K562 (cell line): ENCODE results near the gene HPDL. TPM values are rescaled to one million over a fixed set of nuclear protein-coding genes. Genes with fewer than 3 reads are reported as not detected.

Experiments used
- BRD9 ChIP-seq: fragments of 450-650 bp; IDR thresholded peaks from 2 replicates; pipeline ENCODE4 v1.6.1; 2018; ENCODE audit warnings: low read depth; ENCODE audit not compliant: partially characterized antibody
- CC2D1A ChIP-seq: fragments of 450-650 bp; IDR thresholded peaks from 2 replicates; pipeline ENCODE4 v1.6.1; 2017; ENCODE audit warnings: mild to moderate bottlenecking
- CEBPG ChIP-seq, 3 experiments: fragments of 200-800 bp in 1 of 3; sonication (Bioruptor generic) in 1 of 3; sonication (generic) in 1 of 3; formaldehyde crosslinking in 1 of 3; IDR thresholded peaks in 2 of 3; conservative IDR thresholded peaks in 1 of 3; 2 replicates each; pipeline versions ENCODE4 v1.6.1 to v1.8.0; 2016 to 2022; ENCODE audit warnings: missing compliant biosample characterization in 2 of 3, missing genetic modification characterization in 2 of 3, mild to moderate bottlenecking in 1 of 3, missing genetic modification reagents in 1 of 3
- MYC ChIP-seq, 2 experiments: fragments of 250-450 bp in 1 of 2; sonication (Bioruptor Pico) in 1 of 2; IDR thresholded peaks; 2 replicates each; pipeline versions ENCODE4 v1.5.1 to v1.6.1; 2012 to 2021; ENCODE audit warnings: low read depth in 2 of 2, borderline replicate concordance in 1 of 2, improper control_type of control experiment in 1 of 2, low read length in 1 of 2, mild to moderate bottlenecking in 1 of 2, moderate library complexity in 1 of 2
- RCOR1 ChIP-seq, 2 experiments: IDR thresholded peaks; 2 replicates each; pipeline ENCODE4 v1.6.1; 2012; ENCODE audit warnings: low read depth in 2 of 2, low read length in 2 of 2, borderline replicate concordance in 1 of 2, improper control_type of control experiment in 1 of 2
- SMC3 ChIP-seq: conservative IDR thresholded peaks from 2 replicates; pipeline ENCODE4 v1.6.1; 2011; ENCODE audit warnings: low read depth, low read length, improper control_type of control experiment; ENCODE audit not compliant: insufficient read depth
- STAG1 ChIP-seq: sonication (generic); formaldehyde crosslinking; IDR thresholded peaks from 2 replicates; pipeline ENCODE4 v1.5.0; 2020; ENCODE audit warnings: missing genetic modification reagents, borderline replicate concordance
- THAP7 ChIP-seq: fragments of 250-450 bp; sonication (Bioruptor Pico); IDR thresholded peaks from 2 replicates; pipeline ENCODE4 v1.5.0; 2021
- ZHX1 ChIP-seq: fragments of 150-350 bp; conservative IDR thresholded peaks from 2 replicates; pipeline ENCODE4 v1.6.1; 2014; ENCODE audit warnings: low read length
- ZNF384 ChIP-seq: IDR thresholded peaks from 2 replicates; pipeline ENCODE4 v1.6.1; 2012; ENCODE audit warnings: low read depth, low read length, improper control_type of control experiment
- polyA plus RNA-seq, 8 experiments: library from polyadenylated mRNA; depleted of rRNA in 4 of 8; stranded (reverse) in 5 of 8; unstranded in 3 of 8; fragments of >200 nt; fragmentation: Nextera tagmentation in 2 of 8; fragmentation: Illumina TruSeq in 1 of 8; extraction: Ambion mirVana in 2 of 8; extraction: Trizol in 1 of 8; gene quantifications; 2 replicates each; pipeline versions ENCODE4 v1.2.1 to v1.2.3, GENCODE V29; 2011 to 2014; ENCODE audit warnings: inconsistent platforms in 1 of 8, missing spikeins in 1 of 8
- total RNA-seq, 7 experiments: library from RNA; depleted of rRNA in 6 of 7; stranded (reverse); fragments of >200 nt in 6 of 7; fragmentation: Illumina TruSeq in 2 of 7; extraction: Trizol in 2 of 7; gene quantifications; 2 replicates each; pipeline versions ENCODE4 v1.2.1 to v1.2.3, GENCODE V29; 2011 to 2021; ENCODE audit warnings: low replicate concordance in 1 of 7
- TF ChIP-seq, protein P1 (sequence below): fragments of 450-650 bp; formaldehyde crosslinking; IDR thresholded peaks from 2 replicates; pipeline ENCODE4 v1.4.0; 2020; ENCODE audit warnings: mild to moderate bottlenecking, moderate library complexity
- TF ChIP-seq, protein P2 (sequence below), 2 experiments: fragments of 450-650 bp in 1 of 2; sonication (generic) in 1 of 2; formaldehyde crosslinking in 1 of 2; IDR thresholded peaks in 1 of 2; conservative IDR thresholded peaks in 1 of 2; 2 replicates each; pipeline versions ENCODE4 v1.6.1 to v1.8.1; 2016 to 2023; ENCODE audit warnings: mild to moderate bottlenecking in 2 of 2, moderate library complexity in 2 of 2, inconsistent platforms in 1 of 2, missing genetic modification reagents in 1 of 2
- TF ChIP-seq, protein P3 (sequence below): fragments of 250-450 bp; sonication (Bioruptor Pico); IDR thresholded peaks from 2 replicates; pipeline ENCODE4 v1.5.0; 2021; ENCODE audit warnings: mild to moderate bottlenecking, borderline replicate concordance

The HPDL gene
- total and polyA plus RNA-seq, 9 of the 15 experiments (the other 6 are each of a cell fraction or from before 2014, with no cell fraction given): not detected

GRCh38 chr1:45299981-45300668, 26.6 kb upstream of the HPDL start (continued):
- TF ChIP-seq STAG1 (CRISPR knock-in tag) (peak; percentile 67; the same call in 1 of the 2 replicates), MYC (IDR thresholded peaks at IDR 0.05; ENCODE audit: low read depth, low read length) (0 out of 2 replicates have a peak, but pooled peaks have one; percentile 37), MYC (CRISPR knock-in tag; IDR thresholded peaks at IDR 0.05; ENCODE audit: borderline replicate concordance, low read depth) (no peak), ZHX1 (0 out of 2 replicates have a peak, but pooled peaks have one; percentile 12), CEBPG (CRISPR knock-in tag; IDR thresholded peaks at IDR 0.05) (no peak; the same call in 1 of the 2 replicates), CEBPG (tag; conservative IDR thresholded peaks at IDR 0.05 in 1 of 2, IDR thresholded peaks at IDR 0.05 in 1 of 2) (peak in 1 of 2 experiments; percentile 46; a peak in 1 of 4 replicates), CC2D1A (peak; percentile 79; the same call in 1 of the 2 replicates), ZNF384 (peak; percentile 42; the same call in 1 of the 2 replicates), BRD9 (peak; percentile 74), THAP7 (no peak), SMC3 (peak; percentile 89), RCOR1 (IDR thresholded peaks at IDR 0.05; ENCODE audit: borderline replicate concordance in 1 of 2, low read depth in 2 of 2, low read length in 2 of 2) (peak in 1 of 2 experiments; percentile 51; a peak in 1 of 4 replicates)
- TF ChIP-seq, protein P1, sequence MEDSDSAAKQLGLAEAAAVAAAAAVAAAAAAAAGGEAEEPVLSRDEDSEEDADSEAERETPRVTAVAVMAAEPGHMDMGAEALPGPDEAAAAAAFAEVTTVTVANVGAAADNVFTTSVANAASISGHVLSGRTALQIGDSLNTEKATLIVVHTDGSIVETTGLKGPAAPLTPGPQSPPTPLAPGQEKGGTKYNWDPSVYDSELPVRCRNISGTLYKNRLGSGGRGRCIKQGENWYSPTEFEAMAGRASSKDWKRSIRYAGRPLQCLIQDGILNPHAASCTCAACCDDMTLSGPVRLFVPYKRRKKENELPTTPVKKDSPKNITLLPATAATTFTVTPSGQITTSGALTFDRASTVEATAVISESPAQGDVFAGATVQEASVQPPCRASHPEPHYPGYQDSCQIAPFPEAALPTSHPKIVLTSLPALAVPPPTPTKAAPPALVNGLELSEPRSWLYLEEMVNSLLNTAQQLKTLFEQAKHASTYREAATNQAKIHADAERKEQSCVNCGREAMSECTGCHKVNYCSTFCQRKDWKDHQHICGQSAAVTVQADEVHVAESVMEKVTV (CRISPR knock-in tag): peak; percentile 95
- TF ChIP-seq, protein P2, sequence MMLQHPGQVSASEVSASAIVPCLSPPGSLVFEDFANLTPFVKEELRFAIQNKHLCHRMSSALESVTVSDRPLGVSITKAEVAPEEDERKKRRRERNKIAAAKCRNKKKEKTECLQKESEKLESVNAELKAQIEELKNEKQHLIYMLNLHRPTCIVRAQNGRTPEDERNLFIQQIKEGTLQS (IDR thresholded peaks at IDR 0.05): 0 out of 2 replicates have a peak, but pooled peaks have one; percentile 16
- TF ChIP-seq, protein P2 (CRISPR knock-in tag; conservative IDR thresholded peaks at IDR 0.05): no peak
- TF ChIP-seq, protein P3, sequence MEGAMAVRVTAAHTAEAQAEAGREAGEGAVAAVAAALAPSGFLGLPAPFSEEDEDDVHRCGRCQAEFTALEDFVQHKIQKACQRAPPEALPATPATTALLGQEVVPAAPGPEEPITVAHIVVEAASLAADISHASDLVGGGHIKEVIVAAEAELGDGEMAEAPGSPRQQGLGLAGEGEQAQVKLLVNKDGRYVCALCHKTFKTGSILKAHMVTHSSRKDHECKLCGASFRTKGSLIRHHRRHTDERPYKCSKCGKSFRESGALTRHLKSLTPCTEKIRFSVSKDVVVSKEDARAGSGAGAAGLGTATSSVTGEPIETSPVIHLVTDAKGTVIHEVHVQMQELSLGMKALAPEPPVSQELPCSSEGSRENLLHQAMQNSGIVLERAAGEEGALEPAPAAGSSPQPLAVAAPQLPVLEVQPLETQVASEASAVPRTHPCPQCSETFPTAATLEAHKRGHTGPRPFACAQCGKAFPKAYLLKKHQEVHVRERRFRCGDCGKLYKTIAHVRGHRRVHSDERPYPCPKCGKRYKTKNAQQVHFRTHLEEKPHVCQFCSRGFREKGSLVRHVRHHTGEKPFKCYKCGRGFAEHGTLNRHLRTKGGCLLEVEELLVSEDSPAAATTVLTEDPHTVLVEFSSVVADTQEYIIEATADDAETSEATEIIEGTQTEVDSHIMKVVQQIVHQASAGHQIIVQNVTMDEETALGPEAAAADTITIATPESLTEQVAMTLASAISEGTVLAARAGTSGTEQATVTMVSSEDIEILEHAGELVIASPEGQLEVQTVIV (CRISPR knock-in tag): no peak
